ENCODE measurements around the gene DCLK1. TPM values are rescaled to one million over a fixed set of nuclear protein-coding genes. Genes with fewer than 3 reads are reported as not detected.

Gene DCLK1
- total RNA-seq, 1 experiment from 2014 or later, result 0.10 TPM

DNA sequence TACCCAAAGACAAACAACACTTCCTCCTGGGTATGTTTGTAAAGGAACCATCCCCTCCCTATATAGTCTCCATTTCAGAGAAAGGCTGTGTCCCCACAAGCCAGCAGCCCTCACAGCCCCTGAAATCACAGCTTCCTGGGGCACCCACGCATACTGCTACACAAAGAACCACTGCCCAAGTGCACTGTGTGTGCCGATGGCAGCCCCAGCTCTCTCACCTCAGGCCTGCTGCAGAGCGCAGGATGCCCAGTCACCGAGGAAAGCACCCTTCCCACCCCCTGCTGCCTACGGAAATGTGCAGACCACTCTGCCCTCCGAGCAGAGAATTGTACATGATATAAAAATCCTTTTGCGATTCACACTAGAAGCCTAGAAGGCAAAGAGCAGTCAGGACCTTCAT, 43.7 kb upstream of the DCLK1 start:
- Histone ChIP-seq H3K9me2 (ENCODE audit: insufficient read depth) (no peaks in the 10 kb centered on the region), H3K4me3 (replicated peaks in 1 of 2; ENCODE audit: low read depth in 1 of 2, low read length in 2 of 2) (no peak overlapping the region), H3K79me2 (ENCODE audit: insufficient read depth, low read length) (no peaks in the 10 kb centered on the region), H3K27me3 (ENCODE audit: insufficient read depth, low read length) (no peaks in the 10 kb centered on the region), H2AFZ (ENCODE audit: low read depth, low read length, poor library complexity, severe bottlenecking) (no peak overlapping the region), H4K20me1 (ENCODE audit: insufficient read depth) (no peaks in the 10 kb centered on the region), H3K36me3 (ENCODE audit: control insufficient read depth in 1 of 2, insufficient read depth in 2 of 2, low read length in 2 of 2) (no peaks in the 10 kb centered on the region), H3K27ac (ENCODE audit: low read depth, low read length) (no peak overlapping the region), H3K4me1 (ENCODE audit: control insufficient read depth in 1 of 2, insufficient read depth in 2 of 2, low read length in 2 of 2) (no peaks in the 10 kb centered on the region), H3K9me3 (ENCODE audit: control insufficient read depth in 1 of 2, insufficient read depth in 1 of 2, low read depth in 1 of 2, low read length in 2 of 2) (peaks cover 0 to 23% of the 10 kb centered on the region in 2 experiments; a peak in 1 of 4 replicates), H3K9ac (ENCODE audit: low read length) (no peak overlapping the region), H3K4me2 (ENCODE audit: low read length) (no peak overlapping the region)
- POLR2A ChIA-PET, result no interaction called here
- no TSS peak for BruUV-seq (replicated peaks)
- CTCF ChIA-PET, result no interaction called here
- DNase-seq (ENCODE audit: low read depth, low spot score) (no peak), ATAC-seq (no peak)
- TF ChIP-seq SRF (IDR thresholded peaks at IDR 0.05; ENCODE audit: low read depth) (no peak), SIN3A (IDR thresholded peaks at IDR 0.05; ENCODE audit: low read depth) (no peak), POLR2A (IDR thresholded peaks at IDR 0.05; ENCODE audit: borderline replicate concordance, extremely low read depth, insufficient read depth, insufficient read length) (no peak), RAD21 (IDR thresholded peaks at IDR 0.05; ENCODE audit: low read depth) (no peak), ZNF274 (IDR thresholded peaks at IDR 0.05; ENCODE audit: low read depth, low read length) (no peak), EZH2 (IDR thresholded peaks at IDR 0.05) (no peak), YY1 (IDR thresholded peaks at IDR 0.05; ENCODE audit: extremely low read depth, insufficient replicate concordance, low read depth, low read length) (no peak), EZH2phosphoT487 (IDR thresholded peaks at IDR 0.05; ENCODE audit: borderline replicate concordance) (no peak), POLR2AphosphoS5 (IDR thresholded peaks at IDR 0.05; ENCODE audit: low read depth, low read length) (no peak), JUND (IDR thresholded peaks at IDR 0.05) (no peak), FOSL1 (IDR thresholded peaks at IDR 0.05; ENCODE audit: low read depth) (no peak), CBX3 (IDR thresholded peaks at IDR 0.05; ENCODE audit: low read depth) (no peak), EGR1 (IDR thresholded peaks at IDR 0.05; ENCODE audit: low read depth) (no peak)
- TF ChIP-seq, protein P1, sequence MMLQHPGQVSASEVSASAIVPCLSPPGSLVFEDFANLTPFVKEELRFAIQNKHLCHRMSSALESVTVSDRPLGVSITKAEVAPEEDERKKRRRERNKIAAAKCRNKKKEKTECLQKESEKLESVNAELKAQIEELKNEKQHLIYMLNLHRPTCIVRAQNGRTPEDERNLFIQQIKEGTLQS (IDR thresholded peaks at IDR 0.05), result no peak
- TF ChIP-seq, protein P2, sequence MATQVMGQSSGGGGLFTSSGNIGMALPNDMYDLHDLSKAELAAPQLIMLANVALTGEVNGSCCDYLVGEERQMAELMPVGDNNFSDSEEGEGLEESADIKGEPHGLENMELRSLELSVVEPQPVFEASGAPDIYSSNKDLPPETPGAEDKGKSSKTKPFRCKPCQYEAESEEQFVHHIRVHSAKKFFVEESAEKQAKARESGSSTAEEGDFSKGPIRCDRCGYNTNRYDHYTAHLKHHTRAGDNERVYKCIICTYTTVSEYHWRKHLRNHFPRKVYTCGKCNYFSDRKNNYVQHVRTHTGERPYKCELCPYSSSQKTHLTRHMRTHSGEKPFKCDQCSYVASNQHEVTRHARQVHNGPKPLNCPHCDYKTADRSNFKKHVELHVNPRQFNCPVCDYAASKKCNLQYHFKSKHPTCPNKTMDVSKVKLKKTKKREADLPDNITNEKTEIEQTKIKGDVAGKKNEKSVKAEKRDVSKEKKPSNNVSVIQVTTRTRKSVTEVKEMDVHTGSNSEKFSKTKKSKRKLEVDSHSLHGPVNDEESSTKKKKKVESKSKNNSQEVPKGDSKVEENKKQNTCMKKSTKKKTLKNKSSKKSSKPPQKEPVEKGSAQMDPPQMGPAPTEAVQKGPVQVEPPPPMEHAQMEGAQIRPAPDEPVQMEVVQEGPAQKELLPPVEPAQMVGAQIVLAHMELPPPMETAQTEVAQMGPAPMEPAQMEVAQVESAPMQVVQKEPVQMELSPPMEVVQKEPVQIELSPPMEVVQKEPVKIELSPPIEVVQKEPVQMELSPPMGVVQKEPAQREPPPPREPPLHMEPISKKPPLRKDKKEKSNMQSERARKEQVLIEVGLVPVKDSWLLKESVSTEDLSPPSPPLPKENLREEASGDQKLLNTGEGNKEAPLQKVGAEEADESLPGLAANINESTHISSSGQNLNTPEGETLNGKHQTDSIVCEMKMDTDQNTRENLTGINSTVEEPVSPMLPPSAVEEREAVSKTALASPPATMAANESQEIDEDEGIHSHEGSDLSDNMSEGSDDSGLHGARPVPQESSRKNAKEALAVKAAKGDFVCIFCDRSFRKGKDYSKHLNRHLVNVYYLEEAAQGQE (IDR thresholded peaks at IDR 0.05; ENCODE audit: low read depth), result no peak
- intact Hi-C loops (cut with micrococcal nuclease), result no loop called here
- RAD21 ChIA-PET (ENCODE audit: low non-redundant PET in 1 of 2, low total read pairs in 2 of 2, uncharacterized antibody in 2 of 2, unreplicated experiment in 2 of 2), result no interaction called here
